ENCODE measurements around the gene RBM45. TPM values are rescaled to one million over a fixed set of nuclear protein-coding genes. Genes with fewer than 3 reads are reported as not detected.

The RBM45 gene
- total and polyA plus RNA-seq, 7 experiments from 2014 or later: 8.0 to 26.7 (median 12.0) TPM

DNA sequence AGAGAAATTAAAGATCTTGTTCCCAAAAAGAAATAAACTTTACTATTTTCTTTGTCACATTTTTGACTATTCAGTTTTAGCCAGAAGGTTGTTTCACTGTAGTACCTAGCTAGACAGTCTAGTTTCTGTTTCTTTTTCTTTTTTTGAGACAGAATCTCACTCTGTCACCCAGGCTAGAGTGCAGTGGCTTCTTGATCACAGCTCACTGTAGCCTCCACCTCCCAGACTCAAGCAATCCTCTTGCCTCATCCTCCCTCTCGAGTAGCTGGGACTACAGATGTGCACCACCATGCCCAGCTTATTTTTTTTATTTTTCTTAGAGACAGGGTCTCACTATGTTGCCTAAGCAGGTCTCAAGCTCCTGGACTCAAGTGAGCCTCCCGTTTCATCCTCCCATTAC lies 2.2 kb downstream of the RBM45 start:
- Mint-ChIP-seq H3K27ac (peak overlapping the region in 6 of 9 donors; percentile 30 to 90 (median 50)), H3K4me1 (peaks cover 25 to 55% (median 45%) of the 10 kb centered on the region in 7 donors), H3K36me3 (peaks cover 0 to 13% (median 1%) of the 10 kb centered on the region in 5 donors), H3K27me3 (no peaks in the 10 kb centered on the region), H3K4me3 (peak overlapping the region in 9 of 10 donors; percentile 16 to 95 (median 57)), H3K9me3 (peaks cover 0 to 3% (median 0%) of the 10 kb centered on the region in 11 donors)
- Histone ChIP-seq H3K9me3 (ENCODE audit: control insufficient read depth in 2 of 3, low read length in 3 of 3) (no peaks in the 10 kb centered on the region), H3K4me1 (ENCODE audit: control insufficient read depth in 2 of 2, insufficient read depth in 2 of 2, low read length in 2 of 2) (peaks cover 6 to 14% of the 10 kb centered on the region in 2 donors), H3K27me3 (ENCODE audit: control insufficient read depth in 2 of 2, insufficient read depth in 2 of 2, low read length in 2 of 2) (no peaks in the 10 kb centered on the region), H3K36me3 (ENCODE audit: control insufficient read depth in 2 of 3, insufficient read depth in 3 of 3, low read length in 3 of 3) (peaks cover 0 to 16% (median 0%) of the 10 kb centered on the region in 3 experiments), H3K4me3 (ENCODE audit: low read length) (no peak overlapping the region), H3K27ac (ENCODE audit: low read depth, low read length) (no peak overlapping the region)
- no peak for ATAC-seq
- ChIA-PET CTCF (no interaction called here), POLR2A (no interaction called here)
- intact Hi-C loops (cut with micrococcal nuclease): loop anchor here (5.0 to 10.0 kb wide), 9 partner anchors 283 to 1893 kb away; partner anchors contain the start of genes CWC22 (in 1 of the 2) and PLEKHA3 (in 1 of the 2)
- no peak for DNase-seq

DNA sequence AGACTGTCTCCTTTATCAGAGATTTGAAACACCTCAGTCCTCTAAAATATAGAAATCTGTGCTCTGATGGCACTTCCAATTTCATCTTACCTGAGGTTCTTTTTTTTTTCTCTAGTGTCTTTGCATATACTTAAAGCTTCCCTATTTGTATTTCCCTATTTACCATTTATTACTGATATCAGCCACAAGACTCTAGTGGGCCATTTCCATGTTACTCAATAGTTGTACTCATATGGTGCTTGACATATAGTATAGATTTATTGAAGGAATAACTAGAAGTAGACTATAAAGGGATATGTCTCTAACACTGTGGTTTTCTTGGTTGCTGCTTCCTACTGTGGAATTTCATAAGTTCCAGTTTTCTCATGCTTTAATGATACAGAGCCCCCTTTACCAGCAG lies 3.0 kb downstream of the RBM45 start:
- Histone ChIP-seq H3K4me3 (ENCODE audit: low read length) (no peak overlapping the region), H3K36me3 (ENCODE audit: control insufficient read depth in 2 of 3, insufficient read depth in 3 of 3, low read length in 3 of 3) (peaks cover 0 to 23% (median 0%) of the 10 kb centered on the region in 3 experiments), H3K4me1 (ENCODE audit: control insufficient read depth in 2 of 2, insufficient read depth in 2 of 2, low read length in 2 of 2) (peaks cover 6 to 14% of the 10 kb centered on the region in 2 donors), H3K27me3 (ENCODE audit: control insufficient read depth in 2 of 2, insufficient read depth in 2 of 2, low read length in 2 of 2) (no peaks in the 10 kb centered on the region), H3K9me3 (ENCODE audit: control insufficient read depth in 2 of 3, low read length in 3 of 3) (no peaks in the 10 kb centered on the region), H3K27ac (ENCODE audit: low read depth, low read length) (no peak overlapping the region)
- Mint-ChIP-seq H3K27ac (peak overlapping the region in 1 of 9 donors; percentile 90), H3K9me3 (peaks cover 0 to 3% (median 0%) of the 10 kb centered on the region in 11 donors), H3K36me3 (peaks cover 0 to 17% (median 5%) of the 10 kb centered on the region in 5 donors), H3K4me1 (peaks cover 23 to 57% (median 45%) of the 10 kb centered on the region in 7 donors), H3K4me3 (peak overlapping the region in 1 of 10 donors; percentile 27), H3K27me3 (no peaks in the 10 kb centered on the region)
- POLR2A ChIA-PET: no interaction called here
- CTCF ChIA-PET: interaction anchor here (0.7 kb wide), 1 partner anchor 31 kb away, joined by 8 read pairs; no protein-coding TSS in a partner anchor
- no peak for ATAC-seq
- no peak for DNase-seq
- intact Hi-C loops (cut with micrococcal nuclease): loop anchor here (10.0 kb wide), 2 partner anchors 930 to 1840 kb away; no protein-coding TSS in a partner anchor

DNA sequence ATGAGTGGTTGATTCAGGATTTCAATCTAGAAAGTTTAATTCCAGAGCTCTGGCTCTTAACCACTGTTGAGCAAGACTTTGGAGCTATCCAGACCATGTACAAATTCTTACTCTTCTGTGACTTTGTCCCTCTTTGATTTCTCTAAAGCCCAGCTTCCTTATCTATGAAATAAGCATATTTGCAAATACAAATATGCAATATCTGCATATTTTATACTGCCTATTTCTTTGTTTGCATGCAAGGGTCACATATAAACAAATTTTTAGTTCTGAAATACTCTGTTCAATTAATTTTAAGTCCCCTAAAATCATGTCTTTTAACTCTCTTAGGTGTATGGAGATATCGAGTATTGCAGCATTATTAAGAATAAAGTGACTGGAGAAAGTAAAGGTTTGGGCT lies 5.5 kb downstream of the RBM45 start:
- peaks cover 0 to 36% (median 9%) of the 10 kb centered on the region in 3 experiments for H3K36me3 ChIP-seq (ENCODE audit: control insufficient read depth in 2 of 3, insufficient read depth in 3 of 3, low read length in 3 of 3)
- H3K4me1 ChIP-seq (ENCODE audit: control insufficient read depth in 2 of 2, insufficient read depth in 2 of 2, low read length in 2 of 2): peaks cover 0 to 9% of the 10 kb centered on the region in 2 donors
- no peak overlapping the region for H3K27ac ChIP-seq (ENCODE audit: low read depth, low read length)
- POLR2A ChIA-PET: no interaction called here
- intact Hi-C loops (cut with micrococcal nuclease): loop anchor here (10.0 kb wide), 2 partner anchors 927 to 1843 kb away; no protein-coding TSS in a partner anchor
- H3K4me3 ChIP-seq (ENCODE audit: low read length): no peak overlapping the region
- no peaks in the 10 kb centered on the region for H3K27me3 ChIP-seq (ENCODE audit: control insufficient read depth in 2 of 2, insufficient read depth in 2 of 2, low read length in 2 of 2)
- Mint-ChIP-seq H3K4me3 (no peak overlapping the region), H3K27me3 (no peaks in the 10 kb centered on the region), H3K27ac (no peak overlapping the region), H3K9me3 (no peaks in the 10 kb centered on the region), H3K4me1 (peaks cover 20 to 47% (median 41%) of the 10 kb centered on the region in 7 donors), H3K36me3 (peaks cover 0 to 36% (median 15%) of the 10 kb centered on the region in 5 donors)
- DNase-seq (no peak), ATAC-seq (no peak)
- CTCF ChIA-PET: no interaction called here
- no peaks in the 10 kb centered on the region for H3K9me3 ChIP-seq (ENCODE audit: control insufficient read depth in 2 of 3, low read length in 3 of 3)

DNA sequence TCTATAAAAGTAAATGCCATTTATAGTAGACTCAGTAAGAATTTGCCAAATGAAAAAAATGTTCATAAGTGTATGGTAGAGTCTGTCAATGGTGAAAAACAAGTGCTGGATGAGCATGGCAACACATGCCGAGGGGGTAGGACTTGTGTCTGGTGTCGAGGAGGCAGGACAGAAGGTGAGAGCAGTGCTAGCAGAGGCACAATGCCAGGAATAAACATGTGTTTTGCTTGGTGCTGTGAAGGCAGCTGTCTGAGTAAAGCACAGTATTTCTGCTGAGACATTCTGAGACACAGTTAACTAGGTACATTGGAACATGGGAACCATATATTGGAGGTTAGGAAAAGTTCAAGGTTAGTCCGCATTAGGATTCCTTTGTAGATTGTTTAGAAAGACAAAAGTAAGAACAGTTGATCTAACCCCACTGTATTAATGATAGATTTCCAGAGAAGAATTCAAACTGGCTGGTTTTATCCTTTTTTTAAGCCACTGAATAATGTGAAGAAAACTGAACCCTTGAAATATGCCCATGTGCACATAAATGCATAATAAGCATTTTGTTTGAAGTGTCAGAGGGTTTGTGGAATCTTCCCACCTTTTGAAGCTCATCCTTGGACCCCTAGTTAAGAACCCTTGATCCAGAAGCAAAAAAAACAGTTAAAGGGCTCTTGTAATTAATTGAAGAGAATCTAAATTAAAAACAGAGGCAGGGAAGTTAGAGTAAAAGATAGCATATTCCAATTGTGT lies 7.1 kb downstream of the RBM45 start:
- peak overlapping the region in 3 of 9 donors; percentile 1 to 22 (median 6) for H3K27ac Mint-ChIP-seq
- no peaks in the 10 kb centered on the region for H3K27me3 Mint-ChIP-seq
- ATAC-seq: no peak
- Histone ChIP-seq H3K27ac (ENCODE audit: low read depth, low read length) (no peak overlapping the region), H3K9me3 (ENCODE audit: control insufficient read depth in 2 of 3, low read length in 3 of 3) (no peaks in the 10 kb centered on the region), H3K27me3 (ENCODE audit: control insufficient read depth in 2 of 2, insufficient read depth in 2 of 2, low read length in 2 of 2) (no peaks in the 10 kb centered on the region), H3K4me1 (ENCODE audit: control insufficient read depth in 2 of 2, insufficient read depth in 2 of 2, low read length in 2 of 2) (no peaks in the 10 kb centered on the region), H3K4me3 (ENCODE audit: low read length) (no peak overlapping the region), H3K36me3 (ENCODE audit: control insufficient read depth in 2 of 3, insufficient read depth in 3 of 3, low read length in 3 of 3) (peaks cover 0 to 51% (median 9%) of the 10 kb centered on the region in 3 experiments)
- H3K4me1 Mint-ChIP-seq: peaks cover 12 to 32% (median 26%) of the 10 kb centered on the region in 7 donors
- ChIA-PET CTCF (interaction anchor here (0.6 to 1.9 kb wide), 2 partner anchors 9 to 12 kb away, joined by 3 to 6 read pairs; no protein-coding TSS in a partner anchor), POLR2A (no interaction called here)
- DNase-seq: no peak
- no peaks in the 10 kb centered on the region for H3K9me3 Mint-ChIP-seq
- no peak overlapping the region for H3K4me3 Mint-ChIP-seq
- intact Hi-C loops (cut with micrococcal nuclease): loop anchor here (10.0 kb wide), 2 partner anchors 925 to 1845 kb away; no protein-coding TSS in a partner anchor
- H3K36me3 Mint-ChIP-seq: peaks cover 0 to 49% (median 15%) of the 10 kb centered on the region in 5 donors

DNA sequence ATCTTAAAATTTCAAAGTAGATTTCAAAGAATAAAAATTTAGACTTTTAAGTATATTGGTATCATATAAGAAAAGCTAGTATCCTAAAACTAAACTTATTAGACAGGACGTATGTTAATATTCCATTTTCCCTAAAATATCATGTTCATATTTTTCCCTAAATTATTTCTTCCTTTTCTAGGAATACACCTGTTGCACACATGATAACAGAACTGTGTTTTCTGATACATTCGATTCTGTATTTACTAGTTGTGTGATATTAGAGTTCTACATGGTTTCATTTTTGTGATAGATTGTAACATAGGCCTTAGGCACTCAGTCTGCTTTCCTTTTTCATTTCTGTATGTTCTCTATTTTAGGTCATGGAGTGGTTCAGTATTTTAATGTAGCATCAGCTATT lies 10.9 kb downstream of the RBM45 start:
- Histone ChIP-seq H3K27ac (ENCODE audit: low read depth, low read length) (no peak overlapping the region), H3K4me1 (ENCODE audit: control insufficient read depth in 2 of 2, insufficient read depth in 2 of 2, low read length in 2 of 2) (no peaks in the 10 kb centered on the region), H3K4me3 (ENCODE audit: low read length) (no peak overlapping the region), H3K27me3 (ENCODE audit: control insufficient read depth in 2 of 2, insufficient read depth in 2 of 2, low read length in 2 of 2) (no peaks in the 10 kb centered on the region), H3K9me3 (ENCODE audit: control insufficient read depth in 2 of 3, low read length in 3 of 3) (no peaks in the 10 kb centered on the region), H3K36me3 (ENCODE audit: control insufficient read depth in 2 of 3, insufficient read depth in 3 of 3, low read length in 3 of 3) (peaks cover 0 to 70% (median 11%) of the 10 kb centered on the region in 3 experiments)
- Mint-ChIP-seq H3K4me3 (no peak overlapping the region), H3K4me1 (peaks cover 2 to 24% (median 11%) of the 10 kb centered on the region in 7 donors), H3K9me3 (no peaks in the 10 kb centered on the region), H3K27me3 (no peaks in the 10 kb centered on the region), H3K36me3 (peaks cover 9 to 61% (median 20%) of the 10 kb centered on the region in 5 donors), H3K27ac (no peak overlapping the region)
- DNase-seq: no peak
- ATAC-seq: no peak
- ChIA-PET POLR2A (no interaction called here), CTCF (no interaction called here)
- intact Hi-C loops (cut with micrococcal nuclease): no loop called here

DNA sequence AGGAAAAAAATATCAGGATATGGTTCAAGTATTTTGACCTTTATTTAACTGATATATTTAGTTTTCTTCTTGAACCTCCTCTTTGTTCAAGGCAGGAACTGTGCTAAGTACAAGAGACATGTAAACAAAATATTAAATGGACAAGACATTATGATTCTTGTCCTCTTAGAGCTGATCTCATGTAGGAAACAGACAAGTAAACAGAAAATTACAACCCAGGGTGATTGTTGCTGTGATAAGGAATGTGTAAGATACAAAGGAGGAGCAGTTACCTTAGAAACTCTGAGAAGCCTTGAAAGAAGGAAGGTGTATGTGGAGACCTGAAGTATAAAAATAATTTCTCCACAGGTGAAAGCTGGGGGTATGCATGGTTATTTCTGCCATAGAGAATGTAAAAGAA lies 12.9 kb downstream of the RBM45 start:
- no peaks in the 10 kb centered on the region for H3K27me3 ChIP-seq (ENCODE audit: control insufficient read depth in 2 of 2, insufficient read depth in 2 of 2, low read length in 2 of 2)
- Mint-ChIP-seq H3K4me3 (no peak overlapping the region), H3K36me3 (peaks cover 9 to 60% (median 24%) of the 10 kb centered on the region in 5 donors), H3K27me3 (no peaks in the 10 kb centered on the region), H3K4me1 (peaks cover 0 to 13% (median 2%) of the 10 kb centered on the region in 7 donors), H3K27ac (peak overlapping the region in 3 of 9 donors; percentile 1 to 37 (median 9)), H3K9me3 (no peaks in the 10 kb centered on the region)
- H3K4me1 ChIP-seq (ENCODE audit: control insufficient read depth in 2 of 2, insufficient read depth in 2 of 2, low read length in 2 of 2): no peaks in the 10 kb centered on the region
- H3K36me3 ChIP-seq (ENCODE audit: control insufficient read depth in 2 of 3, insufficient read depth in 3 of 3, low read length in 3 of 3): peaks cover 0 to 66% (median 15%) of the 10 kb centered on the region in 3 experiments
- no peak for DNase-seq
- H3K4me3 ChIP-seq (ENCODE audit: low read length): no peak overlapping the region
- ChIA-PET POLR2A (interaction anchor here (1.0 kb wide), 1 partner anchor 12 kb away, joined by 3 read pairs; the partner anchor contains the start of gene RBM45), CTCF (interaction anchor here (1.0 kb wide), 1 partner anchor 12 kb away, joined by 3 read pairs; no protein-coding TSS in a partner anchor)
- no peak overlapping the region for H3K27ac ChIP-seq (ENCODE audit: low read depth, low read length)
- intact Hi-C loops (cut with micrococcal nuclease): no loop called here
- no peak for ATAC-seq
- H3K9me3 ChIP-seq (ENCODE audit: control insufficient read depth in 2 of 3, low read length in 3 of 3): no peaks in the 10 kb centered on the region
